HL-60 (cell line): ENCODE results near the gene CARMIL1.

ENCODE experiments used
- CTCF ChIP-seq: IDR thresholded peaks from one replicate; pipeline ENCODE4 v1.5.1; 2011; ENCODE audit warnings: low read length, control low read depth, inconsistent platforms; ENCODE audit not compliant: insufficient read depth
- REST ChIP-seq: IDR thresholded peaks from 2 replicates; pipeline ENCODE4 v1.6.1; 2012; ENCODE audit warnings: low read depth; ENCODE audit not compliant: insufficient replicate concordance

GRCh38 chr6:25560865-25561264, 281.7 kb downstream of the CARMIL1 start:
- TF ChIP-seq CTCF (no peak), REST (no peak)
